Neural progenitor cell (in vitro differentiated cells): Measurements from ENCODE around the gene BFSP2.

Experiments
- EZH2phosphoT487 ChIP-seq: fragments of 200-600 bp; sonication (generic); IDR thresholded peaks from 2 replicates; pipeline ENCODE4 v1.6.1; 2017; ENCODE audit warnings: antibody characterized with exemption
- TF ChIP-seq, protein P1 (sequence below): fragments of 200-600 bp; sonication (generic); IDR thresholded peaks from 2 replicates; pipeline ENCODE4 v1.5.1; 2017; ENCODE audit warnings: antibody characterized with exemption, mild to moderate bottlenecking

DNA sequence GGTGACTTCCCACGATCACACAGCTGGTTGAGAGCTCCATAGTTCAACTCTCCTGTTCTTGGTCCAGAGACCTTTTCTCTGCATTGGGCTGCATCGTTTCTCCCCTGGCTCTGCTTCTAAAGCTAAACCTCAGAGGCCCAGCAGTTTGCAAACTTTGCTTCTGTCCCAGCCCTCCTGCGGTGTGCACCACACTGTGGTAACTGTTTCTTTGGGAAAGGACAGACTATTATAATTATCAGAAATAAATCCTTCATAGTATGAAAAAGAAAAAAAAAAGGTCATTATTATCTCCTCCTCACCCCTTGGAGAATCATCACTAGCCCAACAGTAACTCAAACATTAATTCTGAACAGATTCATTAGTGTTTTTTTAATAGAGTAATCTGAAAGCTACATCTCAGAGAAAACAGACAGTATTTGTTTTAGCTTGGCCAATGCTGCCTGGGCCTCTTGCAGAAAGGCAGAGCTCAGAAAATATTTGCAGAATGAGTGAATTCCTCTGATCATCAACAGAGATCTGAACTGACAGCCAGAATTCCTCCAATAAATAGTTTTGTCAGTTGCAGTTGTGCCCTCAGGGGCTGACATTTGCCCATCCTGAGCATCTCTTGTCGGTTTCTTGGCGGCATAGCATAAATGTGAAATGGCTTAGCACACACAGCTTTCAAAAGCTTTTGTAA is 52.9 kb downstream of the BFSP2 start:
- TF ChIP-seq, protein P1, sequence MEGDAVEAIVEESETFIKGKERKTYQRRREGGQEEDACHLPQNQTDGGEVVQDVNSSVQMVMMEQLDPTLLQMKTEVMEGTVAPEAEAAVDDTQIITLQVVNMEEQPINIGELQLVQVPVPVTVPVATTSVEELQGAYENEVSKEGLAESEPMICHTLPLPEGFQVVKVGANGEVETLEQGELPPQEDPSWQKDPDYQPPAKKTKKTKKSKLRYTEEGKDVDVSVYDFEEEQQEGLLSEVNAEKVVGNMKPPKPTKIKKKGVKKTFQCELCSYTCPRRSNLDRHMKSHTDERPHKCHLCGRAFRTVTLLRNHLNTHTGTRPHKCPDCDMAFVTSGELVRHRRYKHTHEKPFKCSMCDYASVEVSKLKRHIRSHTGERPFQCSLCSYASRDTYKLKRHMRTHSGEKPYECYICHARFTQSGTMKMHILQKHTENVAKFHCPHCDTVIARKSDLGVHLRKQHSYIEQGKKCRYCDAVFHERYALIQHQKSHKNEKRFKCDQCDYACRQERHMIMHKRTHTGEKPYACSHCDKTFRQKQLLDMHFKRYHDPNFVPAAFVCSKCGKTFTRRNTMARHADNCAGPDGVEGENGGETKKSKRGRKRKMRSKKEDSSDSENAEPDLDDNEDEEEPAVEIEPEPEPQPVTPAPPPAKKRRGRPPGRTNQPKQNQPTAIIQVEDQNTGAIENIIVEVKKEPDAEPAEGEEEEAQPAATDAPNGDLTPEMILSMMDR = no peak
- no peak for TF ChIP-seq EZH2phosphoT487
